Globus pallidus (tissue), 1 donor: ENCODE results near the gene PBX3.

Experiments
- DNase-seq: peaks from one replicate; pipeline ENCODE4 v3.0.0-alpha.2; 2015; ENCODE audit warnings: low spot score

PBX3 gene

DNA sequence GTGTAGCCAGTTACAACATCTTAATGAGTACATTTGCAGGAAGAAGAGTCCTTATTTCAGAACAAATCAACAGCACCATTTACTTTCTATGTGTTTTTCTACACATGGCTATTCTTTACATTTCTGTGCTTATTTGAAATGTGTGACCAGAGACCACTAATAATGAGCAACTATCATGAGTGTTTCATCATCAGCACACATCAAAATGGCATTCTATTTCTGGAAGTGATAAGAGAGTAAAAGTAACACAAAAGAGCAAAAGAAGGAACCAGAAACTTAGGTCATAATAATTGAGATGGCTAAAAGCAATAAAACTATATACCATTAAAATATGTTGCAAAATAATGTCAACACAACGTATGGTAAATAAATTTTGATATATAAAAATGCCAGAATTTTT, 159.7 kb downstream of the PBX3 start:
- DNase-seq: no peak

GRCh38 chr9:125908136-125908535, 161.0 kb downstream of the PBX3 start:
- no peak for DNase-seq

GRCh38 chr9:125908966-125909365, 161.8 kb downstream of the PBX3 start:
- no peak for DNase-seq

- DNase-seq: no peak
Observed at GRCh38 chr9:125909459-125909858, 162.3 kb downstream of the PBX3 start.

DNA sequence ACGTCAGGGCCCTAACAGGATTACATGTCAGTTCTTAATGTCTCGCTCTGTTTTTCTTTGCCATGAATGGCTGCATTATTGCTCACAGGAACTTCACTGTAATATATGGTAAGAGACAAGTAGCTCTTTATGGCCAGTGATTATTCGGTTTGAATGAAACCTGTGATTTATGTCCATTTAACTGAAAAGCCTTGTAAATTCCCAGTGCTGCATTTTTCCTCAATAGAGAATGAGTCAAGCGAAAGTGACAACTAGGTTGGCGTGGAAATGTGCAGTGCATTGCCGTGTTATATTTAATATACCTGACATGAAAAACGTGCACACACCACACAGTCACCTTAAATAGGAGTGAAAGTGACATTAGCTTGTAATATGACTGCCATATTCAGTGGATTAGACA, 163.1 kb downstream of the PBX3 start:
- DNase-seq: no peak

DNA sequence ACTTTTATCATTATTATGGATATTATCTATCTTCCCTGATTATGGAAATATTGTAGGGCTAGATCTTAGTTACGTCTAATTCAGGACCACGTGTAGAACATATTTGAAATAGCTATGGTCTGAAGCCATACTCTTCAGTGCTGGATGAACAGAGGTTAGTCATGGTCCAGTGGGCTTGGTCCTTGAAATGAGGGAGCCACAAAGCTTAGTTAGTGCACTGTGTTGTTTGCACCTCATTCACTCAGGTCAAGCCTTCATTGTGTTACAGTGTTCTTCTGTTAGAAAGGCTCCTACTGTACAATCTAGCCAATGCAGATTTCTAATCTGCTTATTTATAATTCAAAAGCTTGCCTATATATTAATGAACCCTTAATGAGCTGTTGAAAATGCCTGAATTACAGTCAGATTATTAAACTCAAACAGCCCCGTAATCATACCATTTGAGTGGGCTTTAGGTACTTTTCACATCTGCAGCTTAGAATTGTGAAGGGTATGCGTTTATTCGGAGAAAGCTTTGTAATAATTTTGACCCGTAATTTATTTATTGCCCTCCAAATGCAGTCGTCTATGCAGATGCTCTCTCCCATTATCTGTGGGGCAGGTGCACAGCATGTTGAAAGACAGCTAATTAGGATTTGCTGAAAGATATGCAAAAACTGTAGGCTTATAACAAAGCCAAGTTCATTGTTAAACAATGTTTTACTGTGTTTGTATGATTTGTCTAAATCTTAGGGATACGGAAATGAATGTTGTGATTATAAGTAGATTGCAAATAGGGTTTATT, 164.9 kb downstream of the PBX3 start:
- no peak for DNase-seq

GRCh38 chr9:125912667-125913066, 165.5 kb downstream of the PBX3 start:
- DNase-seq: no peak

DNA sequence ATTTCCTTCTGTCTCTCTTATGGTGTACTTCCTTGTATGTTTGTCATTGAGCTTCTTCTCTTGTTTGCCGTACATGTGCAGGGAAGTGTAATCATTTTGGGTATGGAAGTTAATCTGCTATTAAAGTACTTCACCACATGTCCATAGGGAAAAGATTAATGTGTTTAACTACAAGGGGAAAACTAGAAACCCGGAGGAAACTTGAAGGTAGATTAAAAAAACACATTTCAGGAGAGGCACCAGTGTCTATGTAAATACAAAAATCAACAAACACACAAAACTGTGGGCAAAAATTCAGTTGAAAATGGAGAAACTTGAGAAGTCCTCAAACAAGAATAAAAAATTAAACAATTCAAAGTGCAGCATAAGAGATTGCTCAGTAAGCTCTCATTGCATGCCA, 166.4 kb downstream of the PBX3 start:
- no peak for DNase-seq

DNA sequence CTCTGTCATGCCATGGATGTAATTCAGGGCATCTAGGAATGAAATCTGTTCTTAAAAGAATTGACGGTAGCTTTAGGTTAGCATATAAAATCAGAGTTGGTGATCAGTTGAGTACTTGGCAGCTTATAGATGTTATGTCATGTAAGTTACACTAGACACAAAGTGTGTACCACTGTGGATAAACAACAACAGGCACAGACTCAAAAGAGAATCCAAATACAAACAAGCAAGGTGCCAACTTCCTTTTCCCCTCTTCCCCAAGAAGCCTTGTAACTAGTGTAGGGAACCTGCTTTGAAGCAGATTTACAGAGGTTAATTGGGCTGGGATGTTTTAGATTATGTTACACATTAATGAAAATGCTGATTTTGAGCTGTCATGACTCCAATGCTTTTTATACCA, 167.2 kb downstream of the PBX3 start:
- DNase-seq: no peak

- DNase-seq: no peak
Observed at GRCh38 chr9:125915606-125916005, 168.4 kb downstream of the PBX3 start.

GRCh38 chr9:125919565-125919964, 172.4 kb downstream of the PBX3 start:
- DNase-seq: no peak

- DNase-seq: no peak
Observed at GRCh38 chr9:125920402-125920801, 173.2 kb downstream of the PBX3 start.

DNA sequence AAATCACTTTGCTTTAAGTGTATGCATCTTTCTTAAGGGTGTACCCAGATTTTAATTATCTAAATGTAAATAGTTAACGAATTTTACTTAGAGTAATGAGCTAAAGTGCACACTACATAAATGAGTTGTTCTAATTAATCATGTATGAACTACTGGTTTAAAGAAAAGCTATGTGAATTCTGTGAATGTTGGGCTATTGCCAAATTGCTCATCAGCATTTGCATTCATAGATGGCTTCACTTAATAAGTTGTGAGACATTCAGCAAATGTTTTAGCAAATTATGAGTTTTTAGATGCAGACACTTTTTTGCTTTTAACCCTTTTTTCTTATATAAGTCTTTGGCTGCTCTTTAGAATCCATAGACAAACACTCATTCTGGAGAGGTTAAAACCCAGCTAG, 175.7 kb downstream of the PBX3 start:
- no peak for DNase-seq

DNA sequence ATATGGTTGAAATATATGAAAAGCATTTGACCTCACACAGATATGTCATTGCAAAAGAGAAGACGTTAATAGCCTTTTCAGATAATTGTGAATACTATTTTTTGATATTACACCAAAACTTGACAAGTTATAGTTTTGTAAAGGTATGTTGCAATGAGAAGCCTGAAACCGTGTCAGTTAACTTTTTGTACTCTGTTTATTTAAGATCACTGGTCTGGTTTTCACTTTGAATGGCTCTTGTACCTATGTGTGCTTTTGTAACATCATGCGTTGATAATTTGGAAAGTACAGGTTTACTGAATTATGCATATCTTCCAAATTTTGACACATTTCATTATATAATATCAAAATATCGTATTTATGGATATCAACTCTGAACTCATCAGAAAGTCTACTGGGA, 177.2 kb downstream of the PBX3 start:
- no peak for DNase-seq

DNA sequence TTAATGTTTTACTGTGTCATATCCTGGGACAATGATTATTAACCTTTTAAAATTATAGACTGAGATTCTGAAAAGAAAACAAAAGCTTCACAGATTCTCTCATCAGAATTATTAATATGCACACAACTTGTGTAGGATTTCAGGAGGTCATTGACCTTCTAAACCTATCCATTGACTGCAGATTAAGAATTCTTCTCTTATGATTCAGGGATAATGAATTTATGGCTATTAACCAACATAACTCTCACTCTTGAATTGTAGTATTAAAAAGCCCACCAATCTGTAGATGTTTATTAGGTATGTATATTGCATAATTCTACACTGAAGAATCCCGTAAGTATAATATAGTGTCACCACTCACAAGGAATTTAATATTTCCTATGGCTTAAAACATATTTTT, 179.8 kb downstream of the PBX3 start:
- DNase-seq: no peak

DNA sequence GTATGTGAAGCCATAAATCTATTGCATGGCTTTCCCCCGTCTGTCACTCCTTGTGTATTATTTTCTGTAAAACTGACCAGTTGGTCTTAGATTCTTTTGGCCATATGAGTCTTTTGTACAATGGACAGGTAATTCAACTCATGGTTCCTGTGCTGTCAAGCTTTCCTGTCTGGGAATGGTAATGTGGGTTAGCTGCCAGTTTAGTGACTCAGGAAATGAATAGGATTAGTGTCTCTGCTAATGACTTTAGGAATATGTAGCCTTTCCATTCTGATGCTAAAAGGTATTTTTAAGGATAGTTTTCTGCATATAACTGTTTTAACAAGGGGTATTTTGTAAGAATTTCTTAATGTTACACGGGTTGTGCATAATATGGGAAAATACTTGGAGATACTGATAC, 182.7 kb downstream of the PBX3 start:
- DNase-seq: no peak

DNA sequence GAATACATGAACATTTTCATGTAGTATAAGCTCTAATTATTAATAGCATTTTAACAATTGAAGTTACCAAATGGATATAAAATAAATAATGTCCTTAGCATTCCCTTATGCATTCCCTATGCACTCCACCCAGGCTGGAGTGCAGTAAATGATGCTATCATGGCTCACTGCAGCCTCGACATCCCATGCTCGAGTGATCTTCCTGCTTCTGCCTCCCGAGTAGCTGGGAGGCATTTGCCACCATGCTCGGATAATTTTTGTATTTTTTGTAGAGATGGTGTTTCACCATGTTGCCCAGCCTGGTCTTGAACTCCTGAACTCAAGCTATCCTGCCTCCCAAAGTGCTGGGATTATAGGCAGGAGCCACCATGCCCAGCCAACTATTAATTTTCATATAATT, 184.0 kb downstream of the PBX3 start:
- DNase-seq: no peak

GRCh38 chr9:125932012-125932411, 184.8 kb downstream of the PBX3 start:
- DNase-seq: peak; percentile 73

- DNase-seq: no peak
Observed at GRCh38 chr9:125932746-125933455, 185.7 kb downstream of the PBX3 start.

DNA sequence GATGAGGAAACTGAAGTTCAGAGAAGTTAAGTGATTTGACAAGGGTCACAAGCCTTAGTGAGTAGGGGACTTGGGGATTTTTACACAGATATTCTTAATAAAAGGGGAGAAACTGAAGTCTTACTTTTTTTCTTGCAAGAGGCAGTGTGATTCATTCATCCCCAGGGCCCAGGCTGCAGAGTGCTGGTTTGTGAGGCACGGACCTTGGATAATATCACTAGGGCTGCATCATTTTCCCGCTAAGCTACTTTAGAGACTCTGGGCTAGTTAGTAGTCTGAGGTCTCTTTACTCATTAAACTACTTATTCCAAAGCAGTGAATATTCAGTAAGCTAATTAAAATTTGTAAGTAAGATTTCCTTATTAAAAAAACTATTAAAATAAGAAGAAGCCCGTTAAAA, 195.0 kb downstream of the PBX3 start:
- no peak for DNase-seq

DNA sequence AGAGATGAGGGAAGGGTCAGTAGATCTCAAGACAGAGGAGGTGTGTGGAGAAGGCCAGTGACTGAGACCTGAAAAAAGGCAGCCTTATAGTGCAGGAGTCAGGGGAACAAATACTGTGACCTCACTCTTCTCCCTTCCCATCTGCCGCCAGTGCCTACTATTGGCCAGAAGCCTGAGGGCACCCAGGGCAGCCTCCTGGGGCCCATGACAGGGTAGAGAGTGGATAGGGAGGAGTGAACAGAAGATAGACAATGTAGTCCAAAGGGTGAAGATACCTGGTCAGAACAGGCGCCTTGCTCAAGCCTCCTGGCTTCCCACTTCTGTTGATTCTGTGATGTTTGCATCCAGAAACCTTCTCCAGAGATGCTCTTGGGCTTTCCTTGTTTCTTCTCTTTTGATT, 196.7 kb downstream of the PBX3 start:
- no peak for DNase-seq

- no peak for DNase-seq
Observed at GRCh38 chr9:125946397-125946796, 199.2 kb downstream of the PBX3 start.

GRCh38 chr9:125948887-125949596, 201.9 kb downstream of the PBX3 start:
- no peak for DNase-seq
